Ovary (tissue), 3 donors: ENCODE data around the gene S100A2.

Experiments
- CTCF ChIP-seq, 3 donors: fragments of 450-650 bp in 2 of 3; fragments of 200-600 bp in 1 of 3; IDR thresholded peaks; one replicate each; pipeline versions ENCODE4 v1.5.1 to v1.8.0; 2016 to 2022; ENCODE audit warnings: antibody characterized with exemption in 3 of 3, mild to moderate bottlenecking in 1 of 3
- EP300 ChIP-seq: sonication (generic); formaldehyde crosslinking; IDR thresholded peaks from one replicate; pipeline ENCODE4 v1.6.1; 2017; ENCODE audit warnings: antibody characterized with exemption
- POLR2A ChIP-seq: fragments of 450-650 bp; IDR thresholded peaks from one replicate; pipeline ENCODE4 v1.6.1; 2017; ENCODE audit warnings: antibody characterized with exemption, mild to moderate bottlenecking, moderate library complexity
- donor health status: DM: no; HTN: no; CAD: no.

GRCh38 chr1:153615406-153615805 is 49.8 kb upstream of the S100A2 start:
- no peak for TF ChIP-seq POLR2A
- no peak for TF ChIP-seq CTCF (IDR thresholded peaks at IDR 0.05)
- no peak for TF ChIP-seq EP300
